ENCODE data around the gene DGKE. TPM values are rescaled to one million over a fixed set of nuclear protein-coding genes. Genes with fewer than 3 reads are reported as not detected.
A peak's percentile ranks its signal among the peaks of the same experiment; 100 is the strongest.

The DGKE gene
- total and polyA plus RNA-seq, 8 donors = 7.3 to 14.7 (median 12.9) TPM

GRCh38 chr17:56850591-56850990 is 16.6 kb downstream of the DGKE start:
- peaks cover 0 to 8% of the 10 kb centered on the region in 2 donors for H3K36me3 ChIP-seq
- no peaks in the 10 kb centered on the region for H3K4me1 ChIP-seq
- no peak overlapping the region for H3K4me3 ChIP-seq
- H3K9me3 ChIP-seq = no peaks in the 10 kb centered on the region
- intact Hi-C loops (cut with DNase I) = no loop called here
- DNase-seq (no peak), ATAC-seq (no peak)
- H3K27me3 ChIP-seq = no peaks in the 10 kb centered on the region
- no peak overlapping the region for H3K27ac ChIP-seq
- TF ChIP-seq CTCF (IDR thresholded peaks at IDR 0.05) = no peak

- intact Hi-C loops (cut with DNase I) = no loop called here
- no peak for ATAC-seq
- no peaks in the 10 kb centered on the region for H3K9me3 ChIP-seq
- no peak for DNase-seq
- H3K27ac ChIP-seq = peak overlapping the region in 1 of 2 donors; percentile 13
- no peak for TF ChIP-seq CTCF (IDR thresholded peaks at IDR 0.05)
- no peak overlapping the region for H3K4me3 ChIP-seq
- no peaks in the 10 kb centered on the region for H3K27me3 ChIP-seq
- peaks cover 0 to 8% of the 10 kb centered on the region in 2 donors for H3K36me3 ChIP-seq
- H3K4me1 ChIP-seq = no peaks in the 10 kb centered on the region
Observed at GRCh38 chr17:56851008-56851407, 17.1 kb downstream of the DGKE start.

DNA sequence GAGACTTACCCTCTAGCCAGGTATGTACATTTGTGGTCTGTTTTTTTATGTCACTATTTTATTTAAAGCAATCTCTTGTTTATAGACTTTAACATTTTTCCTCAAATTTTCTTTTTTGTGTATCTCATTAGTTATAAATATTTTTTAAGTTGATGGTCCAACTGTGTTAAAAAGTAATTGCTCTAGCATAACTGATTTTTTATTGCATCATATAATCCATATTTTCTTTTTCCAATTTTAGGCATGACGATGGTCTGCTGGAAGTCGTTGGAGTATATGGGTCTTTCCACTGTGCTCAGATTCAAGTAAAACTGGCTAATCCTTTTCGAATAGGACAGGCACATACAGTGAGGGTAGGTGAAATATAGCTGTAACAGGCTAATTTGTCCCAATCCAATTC is 27.9 kb downstream of the DGKE start:
- TF ChIP-seq CTCF (IDR thresholded peaks at IDR 0.05) = no peak
- Histone ChIP-seq H3K27ac (no peak overlapping the region), H3K36me3 (peaks cover 0 to 28% of the 10 kb centered on the region in 2 donors), H3K4me3 (no peak overlapping the region), H3K4me1 (no peaks in the 10 kb centered on the region), H3K27me3 (no peaks in the 10 kb centered on the region), H3K9me3 (no peaks in the 10 kb centered on the region)
- DNase-seq (no peak), ATAC-seq (no peak)
- intact Hi-C loops (cut with DNase I) = no loop called here

DNA sequence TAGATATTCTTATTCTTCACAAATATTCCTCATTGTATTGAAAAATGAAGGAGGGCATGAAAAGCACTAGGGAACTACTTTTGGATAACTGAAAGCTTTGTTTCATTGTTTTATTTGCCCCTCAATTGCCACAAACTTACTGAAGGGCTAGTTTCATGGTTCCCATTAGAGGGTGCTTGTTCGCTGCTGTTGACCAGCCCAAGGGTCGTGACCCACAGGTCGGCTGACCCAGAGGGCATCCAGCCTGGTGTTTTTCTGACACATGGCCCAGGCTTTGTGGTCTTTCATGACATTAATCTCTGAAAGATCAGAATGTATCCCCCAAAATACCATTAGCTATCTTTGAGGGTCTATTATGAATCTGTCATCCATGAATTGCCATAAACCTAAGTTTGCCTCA is 30.0 kb downstream of the DGKE start:
- no peaks in the 10 kb centered on the region for H3K4me1 ChIP-seq
- no peak overlapping the region for H3K4me3 ChIP-seq
- no peaks in the 10 kb centered on the region for H3K9me3 ChIP-seq
- no peak overlapping the region for H3K27ac ChIP-seq
- no peak for TF ChIP-seq CTCF (IDR thresholded peaks at IDR 0.05)
- H3K27me3 ChIP-seq = no peaks in the 10 kb centered on the region
- no peak for DNase-seq
- intact Hi-C loops (cut with DNase I) = no loop called here
- no peak for ATAC-seq
- H3K36me3 ChIP-seq = peaks cover 0 to 18% of the 10 kb centered on the region in 2 donors

DNA sequence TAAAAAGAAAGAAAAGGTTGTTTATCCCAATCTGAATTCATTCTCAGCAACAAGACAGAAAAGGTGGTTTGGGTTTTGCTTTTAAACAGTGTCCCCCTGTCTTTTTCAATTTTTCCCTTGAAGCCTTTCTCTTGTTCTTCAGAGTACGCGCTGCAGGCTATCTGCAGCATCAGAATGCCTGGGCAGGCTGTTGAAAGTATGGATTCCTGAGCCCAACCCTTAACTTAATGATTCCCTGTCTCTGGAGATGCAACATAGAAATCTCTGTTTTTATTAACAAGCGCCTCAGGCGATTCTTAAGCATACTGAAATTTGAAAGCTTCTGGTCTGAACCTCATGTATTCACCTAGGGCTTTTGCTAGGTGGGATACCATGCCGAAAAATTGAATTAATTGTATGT is 32.1 kb downstream of the DGKE start:
- no peak for ATAC-seq
- TF ChIP-seq CTCF (IDR thresholded peaks at IDR 0.05) = no peak
- no peaks in the 10 kb centered on the region for H3K4me1 ChIP-seq
- intact Hi-C loops (cut with DNase I) = no loop called here
- no peak overlapping the region for H3K27ac ChIP-seq
- H3K4me3 ChIP-seq = no peak overlapping the region
- no peaks in the 10 kb centered on the region for H3K27me3 ChIP-seq
- DNase-seq = no peak
- no peaks in the 10 kb centered on the region for H3K9me3 ChIP-seq
- peaks cover 0 to 6% of the 10 kb centered on the region in 2 donors for H3K36me3 ChIP-seq
